SK-N-SH treated with all-trans-retinoic acid at 6 μM for 48 hours (cell line): ENCODE measurements around the gene MESD.

Experiments
- ARNTL ChIP-seq: fragments of 450-650 bp; formaldehyde crosslinking; IDR thresholded peaks from 2 replicates; pipeline ENCODE4 v1.5.0; 2020; ENCODE audit warnings: low read depth, mild to moderate bottlenecking, moderate library complexity, borderline replicate concordance
- CSRNP3 ChIP-seq: fragments of 250-450 bp; sonication (Bioruptor Pico); IDR thresholded peaks from 2 replicates; pipeline ENCODE4 v1.5.1; 2021; ENCODE audit warnings: mild to moderate bottlenecking, moderate library complexity
- GLIS3 ChIP-seq: fragments of 250-450 bp; sonication (Bioruptor Pico); IDR thresholded peaks from 2 replicates; pipeline ENCODE4 v1.5.0; 2020; ENCODE audit warnings: mild to moderate bottlenecking, moderate library complexity
- PATZ1 ChIP-seq: fragments of 250-450 bp; sonication (Bioruptor Pico); IDR thresholded peaks from 2 replicates; pipeline ENCODE4 v1.8.0; 2020; ENCODE audit warnings: mild to moderate bottlenecking, moderate library complexity, borderline replicate concordance
- TCF4 ChIP-seq: fragments of 250-450 bp; sonication (Bioruptor Pico); IDR thresholded peaks from 2 replicates; pipeline ENCODE4 v1.8.0; 2021; ENCODE audit warnings: mild to moderate bottlenecking, moderate library complexity, borderline replicate concordance
- TOX ChIP-seq: fragments of 250-450 bp; sonication (Bioruptor Pico); IDR thresholded peaks from 2 replicates; pipeline ENCODE4 v1.8.0; 2021; ENCODE audit warnings: mild to moderate bottlenecking, moderate library complexity, borderline replicate concordance
- TSHZ2 ChIP-seq: fragments of 250-450 bp; sonication (Bioruptor Pico); IDR thresholded peaks from 2 replicates; pipeline ENCODE4 v1.5.0; 2020; ENCODE audit warnings: mild to moderate bottlenecking, moderate library complexity
- ZFP3 ChIP-seq: fragments of 250-450 bp; sonication (Bioruptor Pico); IDR thresholded peaks from 2 replicates; pipeline ENCODE4 v1.5.0; 2020; ENCODE audit warnings: mild to moderate bottlenecking, moderate library complexity
- ZNF565 ChIP-seq: fragments of 450-650 bp; formaldehyde crosslinking; conservative IDR thresholded peaks from 2 replicates; pipeline ENCODE4 v1.5.0; 2020; ENCODE audit warnings: low read depth, mild to moderate bottlenecking, moderate library complexity

GRCh38 chr15:80992441-80992840 is 2.8 kb upstream of the MESD start:
- TF ChIP-seq GLIS3 (no peak), ZNF565 (CRISPR knock-in tag) (no peak), ARNTL (CRISPR knock-in tag) (no peak), PATZ1 (CRISPR knock-in tag) (no peak), TSHZ2 (no peak), TCF4 (no peak), ZFP3 (CRISPR knock-in tag) (no peak), TOX (CRISPR knock-in tag) (no peak), CSRNP3 (CRISPR knock-in tag) (no peak)
